HG03342 (cell line): Measurements from ENCODE around the gene AKAP11.
A peak's percentile ranks its signal among the peaks of the same experiment; 100 is the strongest.

Experiments
- ATAC-seq: cut with Tn5 transposase; IDR thresholded peaks from one replicate; pipeline ENCODE4 v1.9.1; 2021; ENCODE audit warnings: mild to moderate bottlenecking, moderate library complexity; ENCODE audit not compliant: unreplicated experiment

Gene AKAP11

DNA sequence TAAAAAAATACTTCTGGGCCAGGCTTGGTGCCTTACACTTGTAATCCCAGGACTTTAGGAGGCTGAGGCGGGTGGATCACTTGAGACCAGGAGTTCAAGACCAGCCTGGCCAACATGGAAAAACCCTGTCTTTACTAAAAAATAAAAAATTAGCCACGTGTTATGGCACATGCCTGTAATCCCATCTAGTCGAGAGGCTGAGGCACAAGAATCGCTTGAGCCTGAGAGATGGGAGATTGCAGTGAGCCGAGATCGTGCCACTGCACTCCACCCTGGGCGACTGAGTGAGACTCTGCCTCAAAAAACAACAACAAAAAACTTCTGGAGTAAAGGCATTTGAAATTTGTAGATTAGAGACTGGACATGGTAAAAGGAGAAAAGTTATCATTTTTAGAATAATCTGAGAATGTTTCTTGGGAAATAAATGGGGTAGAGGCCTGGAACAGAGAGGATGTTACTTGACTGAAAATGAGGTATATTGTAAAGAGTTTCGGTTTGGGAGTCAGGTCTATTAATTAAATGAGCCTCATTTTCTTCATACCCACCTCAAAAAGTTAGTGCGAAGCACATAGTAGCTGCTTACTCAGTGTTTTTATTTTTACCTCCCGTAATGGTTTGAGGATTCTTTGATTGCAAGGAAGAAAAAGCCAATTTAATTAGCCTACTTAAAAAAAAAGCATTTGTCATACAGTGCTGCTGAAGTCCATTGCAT is 2.6 kb downstream of the AKAP11 start:
- no peak for ATAC-seq

DNA sequence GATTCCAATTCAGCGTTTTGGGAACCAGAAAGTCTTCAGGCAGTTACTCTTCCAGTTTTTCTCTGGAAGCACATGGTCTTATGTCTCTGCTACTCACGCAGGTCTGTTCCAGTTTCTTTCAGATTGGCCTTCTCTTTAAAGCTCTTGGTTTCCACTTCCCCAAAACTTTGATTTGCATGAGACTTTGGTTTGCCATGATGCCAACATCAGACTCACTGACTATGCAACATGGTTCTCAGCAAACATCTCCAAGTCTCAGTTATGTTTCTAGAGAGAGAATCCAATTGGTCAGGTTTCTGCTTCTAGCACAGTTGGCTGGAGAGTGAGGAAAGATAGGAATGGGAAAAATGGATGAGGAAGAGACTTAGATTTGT is 3.1 kb downstream of the AKAP11 start:
- peak; percentile 38 for ATAC-seq

DNA sequence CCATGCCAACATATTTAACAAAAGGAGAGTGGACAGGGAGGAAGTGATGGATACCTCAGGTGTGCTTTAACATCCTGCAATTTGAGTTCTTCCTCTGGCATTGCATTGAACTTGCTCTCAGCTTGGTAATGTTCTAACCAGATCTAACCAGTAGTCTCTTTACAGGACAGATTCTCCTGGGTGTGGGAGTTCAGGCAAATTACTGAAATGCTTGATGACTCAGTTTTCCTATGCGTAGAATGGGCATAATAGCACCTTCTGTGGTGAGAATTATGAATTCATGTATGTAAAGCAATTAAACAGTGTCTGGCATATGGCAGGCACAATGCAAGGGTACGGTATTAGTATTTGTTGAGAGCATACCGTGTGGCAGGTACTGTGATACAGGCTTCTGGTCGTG is 3.6 kb downstream of the AKAP11 start:
- ATAC-seq, result no peak

DNA sequence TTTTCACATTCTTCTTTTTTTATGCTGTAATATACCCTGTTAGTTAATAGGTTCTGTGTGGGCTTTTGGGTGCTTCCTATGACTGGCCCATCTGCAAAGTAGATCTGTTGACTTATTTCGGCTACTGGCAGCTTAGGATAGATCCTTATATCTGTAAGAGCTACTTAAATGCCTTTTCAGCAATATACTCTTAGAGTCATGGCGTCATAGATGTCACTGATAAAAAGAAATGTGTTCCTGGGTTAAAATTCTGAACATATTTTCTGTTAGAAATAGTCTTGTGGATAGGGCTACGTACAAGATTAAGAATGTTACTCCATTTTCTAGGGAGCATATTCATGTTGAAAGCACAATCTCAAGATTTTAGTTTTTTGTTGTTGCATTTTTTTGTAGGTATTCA is 4.7 kb downstream of the AKAP11 start:
- no peak for ATAC-seq

DNA sequence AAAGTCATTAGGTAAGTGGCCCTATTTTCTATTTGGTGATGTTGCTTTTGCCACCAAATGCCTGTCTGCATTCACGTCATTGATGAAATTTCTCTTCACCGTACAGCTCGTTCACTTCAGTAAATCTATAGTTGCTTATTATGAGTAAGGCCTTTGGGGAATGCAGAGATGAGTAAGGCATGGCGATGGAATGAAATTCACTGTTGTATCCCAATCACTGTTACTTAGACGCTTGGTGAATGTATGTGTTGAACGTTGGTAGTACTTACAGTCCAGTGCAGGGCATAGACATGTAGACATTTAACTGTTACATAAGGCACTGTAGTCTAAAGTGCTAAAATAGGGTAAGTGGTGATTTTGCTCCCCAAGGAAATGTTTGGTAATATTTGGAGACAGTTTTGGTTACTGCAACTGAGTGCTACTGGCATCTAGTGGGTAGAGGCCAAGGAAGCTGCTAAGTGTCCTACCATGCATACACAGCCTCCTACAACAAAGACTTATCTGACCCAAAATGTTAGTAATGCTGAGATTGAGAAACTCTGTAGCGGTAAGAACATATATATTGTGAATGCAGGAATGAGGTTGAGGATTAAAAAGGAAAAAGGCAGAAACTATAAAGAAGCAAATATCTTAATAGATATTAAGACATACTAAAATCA is 5.8 kb downstream of the AKAP11 start:
- no peak for ATAC-seq

DNA sequence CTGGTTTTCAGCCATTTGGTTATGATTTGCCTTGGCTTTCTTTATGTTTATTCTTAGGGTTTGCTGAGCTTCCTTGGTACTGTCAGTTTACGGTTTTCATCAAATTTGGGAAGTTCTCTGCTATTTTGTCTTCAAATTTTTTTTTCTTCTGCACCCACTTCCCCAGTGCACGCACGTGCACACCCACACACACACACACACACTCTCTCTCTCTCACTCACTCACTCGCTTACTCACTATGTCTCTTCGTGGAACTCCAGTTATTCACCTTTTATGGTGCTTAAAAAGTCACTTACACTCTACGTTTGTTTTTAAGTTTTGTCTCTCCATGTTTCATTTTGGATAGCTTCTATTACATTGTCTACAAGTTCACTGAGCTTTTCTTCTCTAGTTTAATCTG is 7.1 kb downstream of the AKAP11 start:
- no peak for ATAC-seq

DNA sequence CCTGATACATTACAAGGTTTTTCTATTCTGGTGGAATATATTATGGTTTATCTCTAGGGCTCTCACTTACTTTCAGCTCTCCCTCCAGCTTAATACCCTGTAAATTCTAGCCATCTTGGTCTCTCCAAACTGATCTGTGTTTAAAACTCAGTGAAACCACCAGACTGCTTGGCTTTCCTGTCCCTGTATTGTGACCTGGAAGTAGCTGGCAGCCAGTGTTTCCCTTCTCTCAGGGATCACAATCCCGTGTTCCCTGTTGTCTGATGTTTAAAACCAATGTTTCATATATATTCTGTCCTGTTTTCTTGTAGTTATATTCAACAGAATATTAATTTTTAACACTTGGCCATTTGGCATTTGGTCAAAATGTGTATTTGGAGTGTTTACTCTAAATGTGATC is 8.0 kb downstream of the AKAP11 start:
- no peak for ATAC-seq

DNA sequence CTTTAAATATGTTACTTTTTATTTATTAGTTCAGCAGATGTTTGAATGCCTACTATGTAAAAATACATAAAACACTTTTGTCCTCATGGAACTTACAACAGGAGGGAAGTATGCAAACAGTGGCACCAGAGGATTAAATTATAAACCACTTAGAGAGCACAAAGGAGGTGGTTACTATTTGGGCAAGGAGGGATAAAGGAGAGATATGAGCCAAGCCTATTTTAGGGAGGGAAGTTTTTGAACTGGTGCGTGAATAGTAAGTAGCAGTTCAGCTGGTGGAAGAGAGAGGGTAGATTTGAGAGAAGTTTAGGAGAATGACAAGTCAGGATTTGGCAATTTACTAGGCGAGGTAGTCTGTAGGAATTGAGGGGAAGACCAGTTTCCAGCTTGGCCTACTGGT is 8.6 kb downstream of the AKAP11 start:
- ATAC-seq, result no peak

DNA sequence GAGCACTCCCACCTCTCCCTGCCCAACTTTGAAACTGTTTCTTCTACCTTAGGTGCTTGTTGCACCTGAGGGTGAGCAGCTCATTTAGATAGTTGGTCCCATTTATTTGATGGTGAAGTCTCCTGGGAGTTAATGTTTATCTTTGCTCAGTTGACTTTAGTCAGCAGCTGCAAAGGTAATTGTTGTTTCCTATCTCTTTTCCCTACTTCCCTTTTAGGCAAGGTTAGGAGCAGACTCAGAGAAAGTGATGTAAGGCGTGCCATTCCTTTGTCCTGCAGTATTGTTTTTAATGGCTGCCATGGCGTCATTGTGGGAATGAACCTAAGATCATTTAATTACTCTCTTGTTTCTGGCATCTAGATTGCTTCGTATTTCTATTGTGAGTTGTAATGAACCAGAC is 11.6 kb downstream of the AKAP11 start:
- no peak for ATAC-seq

DNA sequence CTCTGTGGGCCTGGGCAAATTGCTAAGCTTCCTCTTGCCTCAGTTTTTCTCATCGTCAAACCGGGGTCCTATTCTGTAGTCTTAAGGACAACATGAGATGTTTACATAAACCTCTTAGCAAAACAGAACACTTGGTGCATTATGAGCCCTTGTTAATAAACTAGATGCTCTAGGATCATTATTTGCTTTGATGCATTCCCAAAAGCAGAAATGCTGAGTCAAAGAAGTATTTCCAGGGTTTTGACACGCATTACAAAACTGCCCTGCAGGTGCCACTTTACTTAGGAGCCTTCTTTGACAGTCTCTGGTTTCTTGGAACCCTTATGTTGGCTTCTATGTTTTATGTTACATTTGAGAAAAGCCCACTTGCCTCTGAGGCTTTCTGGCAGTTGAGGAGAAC is 12.1 kb downstream of the AKAP11 start:
- ATAC-seq, result no peak

DNA sequence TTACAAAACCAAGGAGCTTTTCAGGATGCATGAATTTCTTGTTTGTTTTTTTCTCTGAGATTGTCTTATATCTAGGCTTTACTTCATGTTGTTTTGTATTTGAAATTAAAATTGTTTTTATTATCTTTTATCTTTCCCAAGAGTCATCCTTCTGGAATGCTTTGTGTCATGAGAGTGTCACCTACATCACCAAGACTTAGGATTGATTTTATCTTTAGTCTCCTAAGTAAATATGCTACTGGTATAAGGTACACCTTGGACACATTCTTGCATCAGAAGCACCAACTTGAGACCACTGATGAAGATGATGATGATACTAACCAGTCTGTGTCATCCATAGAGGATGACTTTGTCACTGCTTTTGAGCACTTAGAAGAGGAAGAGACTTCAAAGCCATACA is 26.4 kb downstream of the AKAP11 start:
- ATAC-seq, result no peak

DNA sequence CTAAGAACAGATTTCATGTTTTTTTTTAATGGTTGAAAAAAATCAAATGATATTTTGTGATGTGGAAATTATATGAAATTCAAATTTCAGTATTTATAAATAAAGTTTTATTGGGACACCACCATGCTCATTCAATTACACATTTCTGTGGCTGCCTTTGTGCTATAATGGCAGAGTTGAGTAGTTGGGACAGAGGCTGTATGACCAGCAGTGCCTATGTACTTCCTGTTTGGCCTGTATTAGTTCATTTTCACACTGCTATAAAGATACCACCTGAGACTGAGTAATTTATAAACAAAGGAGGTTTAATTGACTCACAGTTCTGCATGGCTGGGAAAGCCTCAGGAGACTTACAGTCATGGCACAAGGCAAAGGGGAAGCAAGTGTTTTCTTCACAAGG is 33.6 kb downstream of the AKAP11 start:
- ATAC-seq, result no peak

DNA sequence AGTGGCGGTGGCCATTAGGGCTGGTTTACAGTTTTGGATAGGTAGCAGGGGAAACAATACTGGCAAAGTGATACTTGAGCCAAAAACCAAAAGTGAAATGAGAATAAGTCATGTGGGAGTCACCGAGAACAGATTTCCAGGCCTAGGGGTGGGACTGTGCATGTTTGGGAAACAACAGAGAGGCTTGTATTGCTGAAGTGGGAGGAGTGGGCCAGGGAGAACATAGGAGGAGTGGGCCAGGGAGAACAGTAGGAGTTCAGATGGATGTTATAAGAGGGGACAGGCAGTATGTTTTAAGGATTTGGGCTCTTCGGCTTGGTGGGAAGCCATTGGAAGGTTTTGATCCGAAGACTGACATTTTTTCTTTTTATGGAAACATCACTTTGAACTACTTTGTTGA is 35.5 kb downstream of the AKAP11 start:
- no peak for ATAC-seq

DNA sequence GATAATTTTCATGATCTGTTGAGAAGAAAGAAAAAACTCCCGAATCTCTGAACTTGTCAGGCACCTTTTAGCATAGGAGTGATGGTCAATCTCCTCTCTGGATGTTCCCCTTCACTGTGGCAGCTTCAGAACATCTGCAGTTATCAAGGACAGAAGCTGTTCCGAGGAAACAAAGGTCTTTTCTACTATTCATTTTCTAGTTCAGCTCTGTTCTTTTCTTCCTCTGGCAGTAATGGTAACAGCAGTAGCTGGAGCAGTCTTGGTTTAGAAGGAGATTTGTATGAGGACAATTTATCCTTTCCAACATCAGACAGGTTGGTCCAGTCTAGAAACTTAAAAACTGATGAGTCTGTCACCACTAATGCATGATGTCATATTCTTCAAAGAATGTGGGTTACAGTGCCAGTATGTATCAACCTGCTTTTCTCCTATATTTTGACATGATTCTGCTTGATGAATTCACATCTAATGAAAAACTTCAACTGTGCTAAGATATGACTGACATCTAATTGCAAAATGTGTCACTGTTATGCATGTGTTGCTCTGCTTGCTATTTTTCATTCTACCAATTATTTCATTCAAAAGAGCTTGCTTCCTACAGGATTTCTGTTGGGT is 41.0 kb downstream of the AKAP11 start:
- ATAC-seq, result no peak

DNA sequence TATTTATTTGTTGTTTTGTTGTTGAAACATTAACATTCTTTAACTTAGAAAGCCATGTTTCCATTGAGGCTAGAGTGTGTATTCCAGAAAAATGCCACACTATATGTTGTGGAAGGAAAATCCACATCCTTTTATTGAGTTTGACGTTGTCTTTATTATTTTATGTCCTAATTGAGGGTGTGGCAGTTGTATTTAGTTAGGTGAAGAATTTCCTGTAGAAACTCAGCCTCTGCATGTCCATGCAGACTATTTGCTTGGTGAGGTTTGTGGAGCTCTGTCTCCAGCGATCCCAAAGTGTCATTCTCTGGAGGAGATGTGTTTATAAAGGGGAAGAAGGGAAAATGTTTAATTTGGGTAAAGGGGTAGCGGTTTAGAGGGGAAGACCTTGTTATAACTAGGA is 46.6 kb downstream of the AKAP11 start:
- no peak for ATAC-seq

DNA sequence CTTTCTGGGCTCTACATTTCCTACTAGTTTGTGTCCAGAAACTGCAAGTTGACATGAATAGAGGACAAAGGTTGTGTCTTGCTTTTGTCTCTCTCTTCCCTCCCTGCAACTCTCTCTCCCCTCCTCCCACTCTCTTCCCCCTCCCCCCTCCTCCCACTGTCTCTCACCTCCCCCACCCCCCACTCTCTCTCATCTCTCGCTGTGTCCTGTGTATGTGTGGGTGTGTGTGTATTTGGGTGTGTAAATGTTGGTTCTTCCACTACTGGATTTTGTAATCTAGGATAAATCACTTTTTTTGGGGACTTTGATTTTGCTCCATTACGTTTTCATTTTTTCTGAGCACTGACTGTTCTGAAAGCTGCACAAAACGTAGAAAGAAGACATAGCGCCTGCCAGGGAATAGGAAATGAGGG is 48.4 kb downstream of the AKAP11 start:
- ATAC-seq, result no peak

DNA sequence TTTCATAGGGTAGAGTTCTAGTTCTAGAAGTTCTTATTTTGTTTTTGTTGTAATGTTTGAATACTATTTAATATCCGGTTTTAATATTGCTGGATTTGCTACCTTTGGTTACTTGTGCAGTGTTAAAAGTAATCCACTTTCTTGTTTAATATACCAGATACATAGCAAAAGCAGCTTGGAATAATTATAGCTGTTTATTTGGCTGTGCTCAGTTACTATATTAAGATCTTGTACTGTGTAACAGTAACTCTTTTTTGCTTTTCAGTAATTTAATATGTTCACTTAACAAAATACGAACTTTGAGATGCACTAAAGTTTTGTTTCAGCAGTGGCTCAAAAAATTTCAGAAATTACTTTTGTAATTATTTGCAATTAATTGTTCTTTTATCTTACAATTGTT is 50.9 kb downstream of the AKAP11 start:
- ATAC-seq, result no peak

DNA sequence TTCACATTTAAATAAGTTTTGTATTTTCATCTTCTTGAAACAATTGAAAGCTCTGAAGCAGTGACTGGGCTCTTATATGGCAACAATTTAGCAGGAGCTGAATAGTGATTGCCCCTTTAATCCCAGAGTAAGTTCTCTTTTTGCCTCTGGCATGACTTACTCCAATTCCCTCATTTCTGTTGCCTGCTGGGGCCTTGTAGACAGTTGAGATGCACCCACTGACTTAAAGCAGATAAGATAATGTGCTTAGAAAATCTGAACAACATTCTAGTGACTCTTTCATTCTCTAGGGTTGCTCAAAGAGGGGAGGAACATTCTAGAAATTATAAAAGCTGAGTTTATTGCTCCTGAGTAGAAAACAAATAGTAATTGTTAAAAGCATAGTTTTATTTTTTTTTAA is 52.8 kb downstream of the AKAP11 start:
- ATAC-seq, result no peak

DNA sequence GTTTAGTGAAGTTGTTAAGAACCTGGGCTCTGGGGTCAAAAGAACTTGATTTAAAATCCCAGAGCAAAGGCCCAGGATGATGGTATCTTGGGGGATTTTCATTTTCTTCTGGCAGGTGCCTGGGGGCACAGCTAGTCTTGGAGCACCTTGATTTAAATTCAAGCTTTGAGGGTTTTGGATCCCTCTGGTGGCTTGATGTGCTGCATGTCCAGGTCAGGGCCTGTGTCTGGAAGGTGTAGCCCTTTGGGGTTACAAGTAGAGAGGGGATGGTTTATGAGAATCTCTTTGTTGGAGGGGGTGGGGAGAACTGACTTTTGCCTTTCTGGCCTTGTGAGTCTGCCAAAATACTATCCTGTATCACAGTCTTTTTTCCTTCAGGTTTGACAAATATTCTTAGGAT is 55.8 kb downstream of the AKAP11 start:
- ATAC-seq, result no peak

DNA sequence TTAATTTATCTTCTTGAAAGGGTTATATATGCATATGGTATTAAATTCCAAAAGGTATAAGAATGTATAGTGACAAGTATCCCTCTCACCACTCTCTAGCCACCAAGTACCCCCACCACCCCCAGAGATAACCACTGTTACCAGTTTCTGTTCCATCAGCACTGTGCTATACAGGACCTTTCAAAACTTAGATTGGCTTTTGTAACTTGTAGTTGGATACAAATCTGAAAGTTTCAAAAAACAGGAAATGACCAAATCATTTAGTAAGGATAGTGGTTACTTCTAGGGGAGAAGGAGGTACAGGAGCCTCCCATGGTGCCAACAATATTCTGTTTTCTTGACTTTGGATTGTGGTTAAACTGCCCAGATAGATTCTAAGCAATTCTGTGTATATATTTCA is 56.7 kb downstream of the AKAP11 start:
- ATAC-seq, result no peak

DNA sequence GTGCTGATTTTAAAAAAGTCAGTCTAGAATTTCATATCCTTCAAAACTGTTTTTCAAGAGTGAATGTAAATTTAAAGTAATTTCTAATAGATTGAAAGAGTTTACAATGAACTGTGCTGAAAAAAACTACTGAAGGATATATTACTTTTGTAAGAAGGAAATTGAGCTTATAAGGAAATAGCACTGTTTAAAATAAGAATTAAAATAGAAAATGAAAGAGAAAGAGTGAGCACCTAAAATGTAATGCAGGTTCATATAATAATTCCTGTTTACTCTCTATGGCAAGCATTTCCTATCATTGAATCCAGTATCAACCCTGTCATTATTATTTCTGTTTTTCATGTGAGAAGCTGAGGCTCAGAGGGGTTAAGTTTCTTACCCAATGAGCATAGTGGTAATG is 57.3 kb downstream of the AKAP11 start:
- no peak for ATAC-seq

DNA sequence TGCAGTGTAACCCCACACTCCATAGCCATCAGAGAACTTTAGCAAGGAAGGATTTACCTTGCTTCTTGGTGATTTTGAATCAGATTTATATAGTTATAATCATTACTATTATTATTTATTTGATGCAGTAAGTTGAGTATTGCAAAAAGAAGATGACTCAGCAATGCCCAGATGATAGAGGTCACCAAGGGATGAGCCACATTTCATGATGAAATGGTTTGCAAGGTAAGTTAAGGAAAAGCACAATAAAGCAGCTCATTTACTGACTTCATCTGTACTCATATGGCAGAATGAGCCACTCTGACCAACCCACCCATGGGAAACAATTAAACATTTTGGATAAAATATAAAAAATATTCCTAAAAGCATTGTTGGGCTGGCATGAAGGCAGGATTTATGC is 59.1 kb downstream of the AKAP11 start:
- ATAC-seq, result no peak
